Right atrium auricular region (tissue), 2 donors: Measurements from ENCODE around the gene SERP2. TPM values are rescaled to one million over a fixed set of nuclear protein-coding genes. Genes with fewer than 3 reads are reported as not detected.

Source experiments
- DNase-seq: peaks from one replicate; pipeline ENCODE4 v3.0.0-alpha.2; 2019; ENCODE audit warnings: low spot score
- H3K27ac ChIP-seq, 2 donors: fragments of 200-600 bp; sonication (generic); 1 replicate in 1 of 2; 2 replicates in 1 of 2; pipeline ENCODE4 v1.5.1; 2016 to 2019
- H3K27me3 ChIP-seq, 2 donors: fragments of 200-600 bp; sonication (generic); one replicate each; pipeline versions ENCODE4 v1.5.1 to v1.6.0; 2017 to 2019
- H3K36me3 ChIP-seq: fragments of 200-600 bp; sonication (generic); one replicate; pipeline ENCODE4 v1.5.1; 2016
- H3K4me1 ChIP-seq, 2 donors: fragments of 200-600 bp; sonication (generic); one replicate each; pipeline versions ENCODE4 v1.5.1 to v1.6.0; 2017 to 2019
- H3K4me3 ChIP-seq, 2 donors: fragments of 200-600 bp; sonication (generic); 1 replicate in 1 of 2; 2 replicates in 1 of 2; pipeline ENCODE4 v1.5.1; 2017 to 2019; ENCODE audit warnings: mild to moderate bottlenecking in 1 of 2, moderate library complexity in 1 of 2
- H3K9me3 ChIP-seq, 2 donors: fragments of 200-600 bp; sonication (generic); one replicate each; pipeline ENCODE4 v1.5.1; 2019
- total RNA-seq, 2 donors: library from RNA; depleted of rRNA; stranded (reverse); fragments of >200 nt; gene quantifications; one replicate each; pipeline ENCODE4 v1.1.0, GENCODE V29; 2016
- TF ChIP-seq, protein P1 (sequence below), 2 donors: fragments of 200-600 bp; sonication (generic); IDR thresholded peaks; one replicate each; pipeline ENCODE4 v1.5.1; 2019; ENCODE audit warnings: antibody characterized with exemption in 2 of 2

The SERP2 gene
- total RNA-seq, 2 donors from 2014 or later: 15.4 to 17.7 TPM

DNA sequence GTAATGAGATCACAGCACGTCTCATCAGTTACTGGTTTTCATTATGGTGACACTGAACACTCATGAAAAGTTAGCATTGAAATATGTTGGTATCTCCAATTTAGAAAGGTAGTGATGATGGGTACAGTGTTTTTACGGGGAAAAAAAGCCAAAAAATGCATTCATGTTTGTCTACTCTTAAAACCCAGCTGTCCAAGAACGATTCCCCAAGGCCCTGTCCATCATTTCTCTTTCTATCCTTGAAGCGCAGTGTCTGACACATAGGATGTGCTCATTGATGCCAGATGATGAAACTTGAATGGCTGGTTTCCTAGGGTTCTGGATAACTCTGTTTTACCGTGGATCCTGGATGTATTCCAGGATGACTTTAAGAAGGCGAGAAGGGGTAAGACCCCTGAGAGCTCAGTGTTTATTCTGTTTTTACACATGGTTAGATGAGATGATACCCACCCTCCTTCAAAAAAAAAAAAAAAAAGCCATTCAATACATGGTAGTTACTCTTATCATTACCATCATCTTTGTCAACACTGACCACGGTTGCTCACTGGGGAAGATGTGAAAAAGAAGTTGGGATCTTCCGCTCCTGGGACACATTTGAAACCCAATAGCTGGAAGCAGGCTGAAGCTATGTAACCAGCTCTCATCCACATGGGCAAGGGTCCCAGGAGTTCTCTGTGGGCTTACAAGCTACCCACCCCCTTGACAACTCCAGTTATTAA is 22.5 kb downstream of the SERP2 start:
- Histone ChIP-seq H3K27ac (peak overlapping the region; percentile 62 to 72), H3K27me3 (no peaks in the 10 kb centered on the region), H3K4me1 (peaks cover 0 to 18% of the 10 kb centered on the region in 2 donors), H3K9me3 (no peaks in the 10 kb centered on the region), H3K36me3 (no peaks in the 10 kb centered on the region), H3K4me3 (no peak overlapping the region)
- DNase-seq: no peak
- TF ChIP-seq, protein P1, sequence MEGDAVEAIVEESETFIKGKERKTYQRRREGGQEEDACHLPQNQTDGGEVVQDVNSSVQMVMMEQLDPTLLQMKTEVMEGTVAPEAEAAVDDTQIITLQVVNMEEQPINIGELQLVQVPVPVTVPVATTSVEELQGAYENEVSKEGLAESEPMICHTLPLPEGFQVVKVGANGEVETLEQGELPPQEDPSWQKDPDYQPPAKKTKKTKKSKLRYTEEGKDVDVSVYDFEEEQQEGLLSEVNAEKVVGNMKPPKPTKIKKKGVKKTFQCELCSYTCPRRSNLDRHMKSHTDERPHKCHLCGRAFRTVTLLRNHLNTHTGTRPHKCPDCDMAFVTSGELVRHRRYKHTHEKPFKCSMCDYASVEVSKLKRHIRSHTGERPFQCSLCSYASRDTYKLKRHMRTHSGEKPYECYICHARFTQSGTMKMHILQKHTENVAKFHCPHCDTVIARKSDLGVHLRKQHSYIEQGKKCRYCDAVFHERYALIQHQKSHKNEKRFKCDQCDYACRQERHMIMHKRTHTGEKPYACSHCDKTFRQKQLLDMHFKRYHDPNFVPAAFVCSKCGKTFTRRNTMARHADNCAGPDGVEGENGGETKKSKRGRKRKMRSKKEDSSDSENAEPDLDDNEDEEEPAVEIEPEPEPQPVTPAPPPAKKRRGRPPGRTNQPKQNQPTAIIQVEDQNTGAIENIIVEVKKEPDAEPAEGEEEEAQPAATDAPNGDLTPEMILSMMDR (IDR thresholded peaks at IDR 0.05): no peak

DNA sequence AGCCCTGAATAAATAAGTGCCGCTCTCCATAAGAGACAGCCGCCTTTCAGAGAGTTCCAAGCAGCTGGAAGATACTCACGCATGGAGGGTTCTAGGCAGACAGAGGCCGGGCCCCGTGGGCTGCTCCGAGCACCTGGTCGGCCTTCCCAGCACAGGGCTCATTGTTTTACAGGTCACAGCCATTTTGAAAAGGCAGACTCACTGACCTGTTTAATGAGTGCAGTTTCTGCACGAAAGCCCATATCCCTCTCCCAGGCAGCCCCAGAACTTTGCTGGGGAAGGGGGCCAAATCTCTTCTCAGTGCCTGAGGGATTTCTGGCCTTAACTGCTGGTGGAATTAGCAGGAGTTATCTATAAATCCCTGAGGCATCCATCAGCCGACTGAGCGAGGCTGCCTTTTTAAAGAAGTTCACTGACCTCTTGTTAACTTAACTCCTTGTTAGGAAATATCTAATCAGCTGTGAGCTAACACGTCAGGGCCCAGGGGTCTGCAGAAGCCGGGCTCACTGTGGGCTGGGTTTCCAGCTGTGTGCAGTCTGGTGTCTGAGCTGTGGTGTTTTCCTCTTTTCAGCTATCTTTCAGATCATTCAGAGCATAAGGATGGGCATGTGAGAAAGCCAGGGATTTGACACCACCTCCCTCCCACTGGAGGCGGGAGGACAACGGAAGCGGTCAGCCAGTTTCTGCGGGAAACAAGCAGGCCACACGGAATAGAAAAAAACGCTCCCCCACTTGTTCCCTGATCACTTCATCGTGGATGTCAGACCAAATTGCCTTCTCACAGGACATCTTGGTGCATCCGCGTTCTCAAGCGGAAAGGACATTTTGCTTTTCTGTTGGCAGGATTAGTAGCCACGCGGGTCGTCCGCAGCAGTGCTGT is 23.3 kb downstream of the SERP2 start:
- H3K27ac ChIP-seq: peak overlapping the region; percentile 62 to 72
- no peaks in the 10 kb centered on the region for H3K36me3 ChIP-seq
- H3K9me3 ChIP-seq: no peaks in the 10 kb centered on the region
- DNase-seq: no peak
- no peaks in the 10 kb centered on the region for H3K27me3 ChIP-seq
- TF ChIP-seq, protein P1 (IDR thresholded peaks at IDR 0.05): no peak
- peak overlapping the region in 1 of 2 donors; percentile 34 for H3K4me3 ChIP-seq
- peaks cover 0 to 18% of the 10 kb centered on the region in 2 donors for H3K4me1 ChIP-seq

DNA sequence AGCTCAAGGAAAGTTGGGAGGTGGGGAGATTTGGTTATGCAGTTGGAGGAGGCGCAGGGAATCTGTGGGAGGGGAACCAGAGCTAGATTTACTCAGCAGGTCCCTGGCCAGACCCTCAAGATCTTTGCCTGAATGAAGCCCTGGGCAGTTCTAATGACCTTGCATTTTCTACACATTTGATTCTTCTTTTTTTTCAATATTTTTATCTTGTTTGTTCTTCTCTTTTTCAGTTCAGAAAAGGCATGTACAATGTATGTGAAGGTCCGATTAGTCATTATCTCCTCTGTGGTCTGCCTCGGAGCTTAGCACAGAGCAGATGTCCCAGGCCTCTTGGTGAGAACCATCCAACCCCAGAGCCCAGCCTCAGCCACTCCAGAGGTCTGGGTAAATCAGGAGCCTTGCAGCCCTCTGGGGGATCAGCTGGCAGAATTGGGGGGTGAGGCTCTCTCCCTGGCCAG is 24.2 kb downstream of the SERP2 start:
- H3K27ac ChIP-seq: peak overlapping the region; percentile 62 to 72
- no peak for DNase-seq
- no peaks in the 10 kb centered on the region for H3K9me3 ChIP-seq
- H3K36me3 ChIP-seq: no peaks in the 10 kb centered on the region
- H3K4me3 ChIP-seq: no peak overlapping the region
- H3K27me3 ChIP-seq: no peaks in the 10 kb centered on the region
- H3K4me1 ChIP-seq: peaks cover 0 to 18% of the 10 kb centered on the region in 2 donors
- TF ChIP-seq, protein P1 (IDR thresholded peaks at IDR 0.05): no peak

DNA sequence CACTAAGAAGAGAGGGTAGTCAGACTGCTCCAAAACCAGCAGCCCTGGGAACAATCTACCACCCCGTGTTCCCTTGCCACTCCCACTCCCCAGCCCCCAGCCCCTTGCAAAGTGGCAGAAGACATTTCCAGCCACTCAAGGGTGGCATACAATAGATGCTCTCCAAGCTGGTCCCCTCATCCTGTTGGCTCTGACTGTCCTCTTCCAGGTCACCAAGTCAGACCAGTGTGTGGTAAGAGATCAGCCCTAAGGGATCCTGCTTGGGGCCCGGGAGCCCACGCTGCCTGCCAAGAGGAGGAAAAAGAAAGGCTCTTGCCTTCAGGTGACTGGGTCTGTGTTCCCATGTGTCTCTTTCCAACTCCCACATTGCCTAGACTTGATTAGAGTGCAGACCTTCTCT is 25.0 kb downstream of the SERP2 start:
- TF ChIP-seq, protein P1 (IDR thresholded peaks at IDR 0.05): no peak
- no peaks in the 10 kb centered on the region for H3K27me3 ChIP-seq
- no peaks in the 10 kb centered on the region for H3K36me3 ChIP-seq
- peaks cover 0 to 22% of the 10 kb centered on the region in 2 donors for H3K4me1 ChIP-seq
- DNase-seq: no peak
- no peak overlapping the region for H3K27ac ChIP-seq
- no peaks in the 10 kb centered on the region for H3K9me3 ChIP-seq
- no peak overlapping the region for H3K4me3 ChIP-seq

DNA sequence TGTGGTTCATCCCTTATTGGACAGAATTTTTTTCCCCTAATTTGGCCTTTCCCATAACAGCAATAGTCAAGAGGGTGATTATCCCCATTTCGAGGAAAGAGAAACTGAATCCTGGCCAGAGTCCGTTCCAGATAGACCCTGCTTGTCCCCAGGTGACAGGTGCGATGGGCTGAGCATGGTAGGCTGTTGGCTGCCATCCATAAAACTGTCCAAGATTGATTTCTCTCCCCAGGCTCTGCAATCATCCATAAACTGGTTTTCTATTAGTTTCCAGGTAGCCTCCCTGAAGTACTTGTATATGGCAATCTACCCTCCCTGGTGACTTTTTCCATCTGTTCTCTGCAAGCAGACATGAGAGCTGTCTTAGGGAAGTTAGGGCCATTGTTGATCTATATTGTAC is 25.4 kb downstream of the SERP2 start:
- TF ChIP-seq, protein P1 (IDR thresholded peaks at IDR 0.05): no peak
- no peak for DNase-seq
- no peak overlapping the region for H3K4me3 ChIP-seq
- no peak overlapping the region for H3K27ac ChIP-seq
- peaks cover 0 to 25% of the 10 kb centered on the region in 2 donors for H3K4me1 ChIP-seq
- no peaks in the 10 kb centered on the region for H3K27me3 ChIP-seq
- no peaks in the 10 kb centered on the region for H3K36me3 ChIP-seq
- H3K9me3 ChIP-seq: no peaks in the 10 kb centered on the region
